ENCODE results near the gene C2orf81. TPM values are rescaled to one million over a fixed set of nuclear protein-coding genes. Genes with fewer than 3 reads are reported as not detected.

Gene C2orf81
- total and polyA plus RNA-seq, 2 of the 4 experiments (the other 2 are of a cell fraction): 0.18 to 0.74 TPM

- no peak overlapping the region for H4K5ac ChIP-seq (ENCODE audit: low read depth, low read length)
- H2BK15ac ChIP-seq (ENCODE audit: low read depth, low read length): no peak overlapping the region
- no peak overlapping the region for H2BK5ac ChIP-seq (ENCODE audit: low read depth, low read length, poor library complexity, severe bottlenecking)
- H4K91ac ChIP-seq (ENCODE audit: insufficient read depth, low read depth, low read length): no peak overlapping the region
- in situ Hi-C loops (cut with MboI; ENCODE audit: low sequenced_read_pairs) (no loop called here), intact Hi-C loops (cut with micrococcal nuclease) (loop anchor here (1.0 to 10.0 kb wide), 2 partner anchors 149 to 475 kb away; partner anchors contain the start of gene DGUOK), dilution Hi-C loops (cut with HindIII; ENCODE audit: low sequenced_read_pairs, unreplicated experiment) (no loop called here)
- H3K9ac ChIP-seq (ENCODE audit: low read depth, low read length): no peak overlapping the region
- no peaks in the 10 kb centered on the region for H3K9me1 ChIP-seq (ENCODE audit: insufficient read depth, low read length)
- H3K9me3 ChIP-seq (ENCODE audit: control insufficient read depth, insufficient read depth, low read length): no peaks in the 10 kb centered on the region
- no peak overlapping the region for H2BK20ac ChIP-seq (ENCODE audit: low read depth, low read length)
- H2AK9ac ChIP-seq (replicated peaks; ENCODE audit: low read depth, low read length, poor library complexity): no peak overlapping the region
- H2AK5ac ChIP-seq (ENCODE audit: low read depth, low read length): no peak overlapping the region
- H3K79me1 ChIP-seq (ENCODE audit: low read depth in 1 of 2, low read length in 2 of 2): no peaks in the 10 kb centered on the region
- peak; percentile 86 for ATAC-seq (ENCODE audit: low read depth)
- TF ChIP-seq SMC3 (IDR thresholded peaks at IDR 0.05; ENCODE audit: low read depth, low read length) (peak; percentile 54), RFX5 (IDR thresholded peaks at IDR 0.05; ENCODE audit: low read depth, low read length) (no peak), MXI1 (IDR thresholded peaks at IDR 0.05; ENCODE audit: borderline replicate concordance, low read depth, low read length) (no peak), FOS (IDR thresholded peaks at IDR 0.05; ENCODE audit: low read depth, low read length) (no peak), RAD21 (IDR thresholded peaks at IDR 0.05; ENCODE audit: low read length) (peak; percentile 51), CHD1 (IDR thresholded peaks at IDR 0.05; ENCODE audit: low read depth, low read length) (no peak), RCOR1 (IDR thresholded peaks at IDR 0.05; ENCODE audit: insufficient replicate concordance, low read length) (no peak), CTCF (conservative IDR thresholded peaks at IDR 0.05; ENCODE audit: low read depth, low read length) (peak; percentile 53), MAFK (IDR thresholded peaks at IDR 0.05; ENCODE audit: low read depth, low read length) (no peak), MAZ (IDR thresholded peaks at IDR 0.05; ENCODE audit: borderline replicate concordance, low read depth, low read length) (no peak), NFE2L2 (IDR thresholded peaks at IDR 0.05; ENCODE audit: low read depth, low read length) (no peak)
- no peak overlapping the region for H3K4me2 ChIP-seq (ENCODE audit: low read depth, low read length)
- peaks cover 4% of the 10 kb centered on the region for H3K27me3 ChIP-seq (ENCODE audit: control insufficient read depth, insufficient read depth, low read length)
- H2AFZ ChIP-seq (replicated peaks; ENCODE audit: low read length, poor library complexity): no peak overlapping the region
- no peaks in the 10 kb centered on the region for H4K20me1 ChIP-seq (ENCODE audit: insufficient read depth, low read length)
- ChIA-PET CTCF (interaction anchor here (1.0 kb wide), 1 partner anchor 9 kb away, joined by 3 read pairs; no protein-coding TSS in a partner anchor), POLR2A (ENCODE audit: unreplicated experiment) (no interaction called here)
- H3K4ac ChIP-seq (ENCODE audit: low read depth, low read length): no peak overlapping the region
- H3K36me3 ChIP-seq (ENCODE audit: control insufficient read depth, insufficient read depth, low read length): no peaks in the 10 kb centered on the region
- no TSS peak for BruUV-seq (replicated peaks)
- DNase-seq: peak; percentile 40
- H3K23ac ChIP-seq (ENCODE audit: low read depth, low read length): no peak overlapping the region
- no peak overlapping the region for H3K27ac ChIP-seq (ENCODE audit: insufficient read depth, low read length)
- H3K18ac ChIP-seq (ENCODE audit: low read depth, low read length): no peak overlapping the region
- H3K56ac ChIP-seq (ENCODE audit: extremely low read depth, insufficient read depth, low read length): no peak overlapping the region
- H3K4me1 ChIP-seq (ENCODE audit: control insufficient read depth, insufficient read depth, low read length): no peaks in the 10 kb centered on the region
- H4K8ac ChIP-seq (ENCODE audit: low read depth in 2 of 2, low read length in 2 of 2): no peak overlapping the region
- no peak overlapping the region for H3K14ac ChIP-seq (replicated peaks; ENCODE audit: low read depth, low read length)
- no peak overlapping the region for H3K4me3 ChIP-seq (ENCODE audit: insufficient read depth, low read depth, low read length)
- H2BK120ac ChIP-seq (ENCODE audit: low read depth, low read length): no peak overlapping the region
Observed at GRCh38 chr2:74399785-74400184, 21.6 kb downstream of the C2orf81 start.

All from IMR-90 (cell line).